Left ventricle myocardium inferior (tissue), 1 donor: ENCODE results near the gene B4GALT6. TPM values are rescaled to one million over a fixed set of nuclear protein-coding genes. Genes with fewer than 3 reads are reported as not detected.

ENCODE experiments used
- DNase-seq: peaks from one replicate; pipeline ENCODE4 v3.0.0-alpha.2; 2020
- H3K27ac ChIP-seq: fragments of 200-600 bp; replicated peaks from 2 replicates; pipeline ENCODE4 v1.8.0; 2021
- H3K27me3 ChIP-seq: fragments of 200-600 bp; 2 replicates; pipeline ENCODE4 v1.8.0; 2021; ENCODE audit warnings: low read depth
- H3K36me3 ChIP-seq: fragments of 200-600 bp; 2 replicates; pipeline ENCODE4 v1.8.0; 2021
- H3K4me1 ChIP-seq: fragments of 200-600 bp; 2 replicates; pipeline ENCODE4 v1.8.0; 2021
- H3K4me3 ChIP-seq: fragments of 200-600 bp; 2 replicates; pipeline ENCODE4 v1.8.0; 2021; ENCODE audit warnings: mild to moderate bottlenecking, moderate library complexity
- H3K9me3 ChIP-seq: fragments of 200-600 bp; replicated peaks from 2 replicates; pipeline ENCODE4 v1.8.0; 2021
- CTCF ChIP-seq: fragments of 200-600 bp; IDR thresholded peaks from 2 replicates; pipeline ENCODE4 v1.8.0; 2021; ENCODE audit warnings: antibody characterized with exemption, mild to moderate bottlenecking, borderline replicate concordance
- intact Hi-C: fragments of 100-400 bp; cut with micrococcal nuclease; formaldehyde crosslinking; loops from one replicate; pipeline ENCODE4 v1.11.0; 2022
- total RNA-seq: library from RNA; stranded (reverse); fragmentation: NEBNext Ultra II Directional; extraction: Animal tissue kit (Norgen Biotek cat#: 25700); gene quantifications from one replicate; pipeline ENCODE4 v1.2.1, GENCODE V29; 2021
- donor health status: DM: no; HTN: yes; CAD: no; lungs with severe emphysema.

B4GALT6 gene
- total RNA-seq, 1 donor from 2014 or later: 5.3 TPM

- Histone ChIP-seq H3K4me1 (no peaks in the 10 kb centered on the region), H3K9me3 (no peaks in the 10 kb centered on the region), H3K27me3 (no peaks in the 10 kb centered on the region), H3K36me3 (no peaks in the 10 kb centered on the region), H3K27ac (no peak overlapping the region), H3K4me3 (no peak overlapping the region)
- intact Hi-C loops: no loop called here
- TF ChIP-seq CTCF: no peak
- no peak for DNase-seq
These were observed 24.7 kb downstream of the B4GALT6 start for GRCh38 chr18:31659576-31660177.

GRCh38 chr18:31658670-31659575, 25.5 kb downstream of the B4GALT6 start:
- DNase-seq: no peak
- no peak for TF ChIP-seq CTCF
- Histone ChIP-seq H3K4me3 (no peak overlapping the region), H3K27ac (no peak overlapping the region), H3K4me1 (no peaks in the 10 kb centered on the region), H3K9me3 (no peaks in the 10 kb centered on the region), H3K36me3 (no peaks in the 10 kb centered on the region), H3K27me3 (no peaks in the 10 kb centered on the region)
- intact Hi-C loops: no loop called here

GRCh38 chr18:31657823-31658669, 26.3 kb downstream of the B4GALT6 start:
- Histone ChIP-seq H3K36me3 (no peaks in the 10 kb centered on the region), H3K4me3 (no peak overlapping the region), H3K4me1 (no peaks in the 10 kb centered on the region), H3K27ac (no peak overlapping the region), H3K9me3 (no peaks in the 10 kb centered on the region), H3K27me3 (no peaks in the 10 kb centered on the region)
- no peak for DNase-seq
- intact Hi-C loops: no loop called here
- TF ChIP-seq CTCF: no peak

GRCh38 chr18:31656754-31657153, 27.6 kb downstream of the B4GALT6 start:
- TF ChIP-seq CTCF: no peak
- Histone ChIP-seq H3K27ac (no peak overlapping the region), H3K27me3 (no peaks in the 10 kb centered on the region), H3K4me3 (no peak overlapping the region), H3K9me3 (no peaks in the 10 kb centered on the region), H3K36me3 (no peaks in the 10 kb centered on the region), H3K4me1 (no peaks in the 10 kb centered on the region)
- no peak for DNase-seq
- intact Hi-C loops: no loop called here

- Histone ChIP-seq H3K9me3 (no peaks in the 10 kb centered on the region), H3K27ac (no peak overlapping the region), H3K27me3 (no peaks in the 10 kb centered on the region), H3K36me3 (no peaks in the 10 kb centered on the region), H3K4me3 (no peak overlapping the region), H3K4me1 (no peaks in the 10 kb centered on the region)
- TF ChIP-seq CTCF: no peak
- DNase-seq: no peak
- intact Hi-C loops: no loop called here
These were observed 29.0 kb downstream of the B4GALT6 start for GRCh38 chr18:31655354-31655753.
